H9 (cell line): ENCODE data around the gene PRTG. TPM values are rescaled to one million over a fixed set of nuclear protein-coding genes. Genes with fewer than 3 reads are reported as not detected.

ENCODE experiments used
- DNase-seq: peaks from one replicate; pipeline ENCODE4 v3.0.0-alpha.2; 2017
- H2AFZ ChIP-seq: one replicate; pipeline ENCODE4 v1.6.1; 2013; ENCODE audit warnings: mild to moderate bottlenecking, low read length, control low read depth, moderate library complexity
- H2AK5ac ChIP-seq: 2 replicates; pipeline ENCODE4 v1.6.1; 2013; ENCODE audit warnings: low read length, control low read depth, mixed read lengths; ENCODE audit not compliant: insufficient read length
- H2BK120ac ChIP-seq: one replicate; pipeline ENCODE4 v1.6.1; 2013; ENCODE audit warnings: low read depth, mild to moderate bottlenecking, low read length, control low read depth, inconsistent platforms; ENCODE audit not compliant: poor library complexity, severe bottlenecking
- H2BK12ac ChIP-seq: 2 replicates; pipeline ENCODE4 v1.6.1; 2013; ENCODE audit warnings: low read length, control low read depth, mixed read lengths, low read depth; ENCODE audit not compliant: insufficient read length
- H2BK15ac ChIP-seq: 2 replicates; pipeline ENCODE4 v1.6.1; 2013; ENCODE audit warnings: low read depth, low read length, control low read depth
- H2BK20ac ChIP-seq: one replicate; pipeline ENCODE4 v1.6.1; 2013; ENCODE audit warnings: low read depth, mild to moderate bottlenecking, low read length, control low read depth, inconsistent platforms; ENCODE audit not compliant: poor library complexity, severe bottlenecking
- H2BK5ac ChIP-seq: 2 replicates; pipeline ENCODE4 v1.6.1; 2013; ENCODE audit warnings: low read length, control low read depth, mixed read lengths; ENCODE audit not compliant: insufficient read length
- H3K14ac ChIP-seq: 2 replicates; pipeline ENCODE4 v1.6.1; 2013; ENCODE audit warnings: low read length, control low read depth; ENCODE audit not compliant: insufficient read depth
- H3K18ac ChIP-seq: 2 replicates; pipeline ENCODE4 v1.6.1; 2013; ENCODE audit warnings: low read depth, mild to moderate bottlenecking, mixed read lengths, low read length, control low read depth; ENCODE audit not compliant: insufficient read length
- H3K23ac ChIP-seq: 2 replicates; pipeline ENCODE4 v1.6.1; 2013; ENCODE audit warnings: low read length, control low read depth, mixed read lengths, low read depth; ENCODE audit not compliant: insufficient read length
- H3K23me2 ChIP-seq: 2 replicates; pipeline ENCODE4 v1.6.1; 2013; ENCODE audit warnings: low read depth, mild to moderate bottlenecking, mixed read lengths, low read length, control low read depth; ENCODE audit not compliant: insufficient read length, poor library complexity, severe bottlenecking
- H3K27ac ChIP-seq: 2 replicates; pipeline ENCODE4 v1.5.1; 2013; ENCODE audit warnings: low read length, control low read depth, mixed read lengths, low read depth; ENCODE audit not compliant: insufficient read length
- H3K27me3 ChIP-seq: 2 replicates; pipeline ENCODE4 v1.6.1; 2013; ENCODE audit warnings: low read length, control low read depth, inconsistent platforms; ENCODE audit not compliant: insufficient read depth
- H3K4ac ChIP-seq: 2 replicates; pipeline ENCODE4 v1.6.1; 2013; ENCODE audit warnings: low read depth, mild to moderate bottlenecking, control low read depth, inconsistent platforms, low read length, moderate library complexity
- H3K4me1 ChIP-seq: 2 replicates; pipeline ENCODE4 v1.6.1; 2013; ENCODE audit warnings: low read length, control low read depth, inconsistent platforms; ENCODE audit not compliant: insufficient read depth
- H3K4me2 ChIP-seq: 2 replicates; pipeline ENCODE4 v1.6.1; 2013; ENCODE audit warnings: low read length, control low read depth, mixed read lengths; ENCODE audit not compliant: insufficient read length, insufficient read depth
- H3K56ac ChIP-seq: 2 replicates; pipeline ENCODE4 v1.6.1; 2013; ENCODE audit warnings: low read depth, mild to moderate bottlenecking, mixed read lengths, low read length, control low read depth; ENCODE audit not compliant: insufficient read length
- H3K79me1 ChIP-seq: 2 replicates; pipeline ENCODE4 v1.6.1; 2013; ENCODE audit warnings: low read depth, mild to moderate bottlenecking, moderate library complexity, low read length, control low read depth, inconsistent platforms; ENCODE audit not compliant: insufficient read depth, poor library complexity, severe bottlenecking
- H3K79me2 ChIP-seq: 2 replicates; pipeline ENCODE4 v1.6.1; 2013; ENCODE audit warnings: low read length, control low read depth, inconsistent platforms; ENCODE audit not compliant: insufficient read depth
- H3K9ac ChIP-seq: 2 replicates; pipeline ENCODE4 v1.6.1; 2013; ENCODE audit warnings: low read length, control low read depth, mixed read lengths; ENCODE audit not compliant: insufficient read length; ENCODE audit errors: extremely low read depth
- H3K9me3 ChIP-seq: one replicate; pipeline ENCODE4 v1.6.1; 2013; ENCODE audit warnings: low read depth, low read length, inconsistent platforms; ENCODE audit not compliant: control insufficient read depth
- H3T11ph ChIP-seq: one replicate; pipeline ENCODE4 v1.6.1; 2013; ENCODE audit warnings: mild to moderate bottlenecking, low read length, control low read depth, inconsistent platforms
- H4K20me1 ChIP-seq: one replicate; pipeline ENCODE4 v1.6.1; 2013; ENCODE audit not compliant: control insufficient read depth, insufficient read length, insufficient read depth
- H4K5ac ChIP-seq: 2 replicates; pipeline ENCODE4 v1.6.1; 2013; ENCODE audit warnings: low read depth, mild to moderate bottlenecking, mixed read lengths, low read length, control low read depth; ENCODE audit not compliant: insufficient read length
- H4K8ac ChIP-seq: replicated peaks from 2 replicates; pipeline ENCODE4 v1.6.1; 2013; ENCODE audit warnings: low read length, control low read depth, mixed read lengths, low read depth; ENCODE audit not compliant: insufficient read length
- H4K91ac ChIP-seq: 2 replicates; pipeline ENCODE4 v1.6.1; 2013; ENCODE audit warnings: low read depth, mild to moderate bottlenecking, moderate library complexity, mixed read lengths, low read length, control low read depth; ENCODE audit not compliant: insufficient read length
- H3K27ac Mint-ChIP-seq, 3 experiments: 2 replicates in 2 of 3; 3 replicates in 1 of 3; pipeline ENCODE4 v1.8.0; 2020 to 2021; ENCODE audit warnings: mixed read lengths in 3 of 3, mild to moderate bottlenecking in 1 of 3, moderate library complexity in 1 of 3
- H3K27me3 Mint-ChIP-seq: 2 replicates; pipeline ENCODE4 v1.8.0; 2021; ENCODE audit warnings: low read depth, mild to moderate bottlenecking, moderate library complexity, mixed read lengths
- H3K36me3 Mint-ChIP-seq, 3 experiments: 2 replicates in 2 of 3; 3 replicates in 1 of 3; pipeline ENCODE4 v1.8.0; 2020 to 2021; ENCODE audit warnings: low read depth in 3 of 3, mixed read lengths in 3 of 3; ENCODE audit not compliant: insufficient read depth in 1 of 3
- H3K4me1 Mint-ChIP-seq, 2 experiments: 2 replicates each; pipeline ENCODE4 v1.8.0; 2020; ENCODE audit warnings: mixed read lengths in 2 of 2
- H3K4me3 Mint-ChIP-seq, 2 experiments: 2 replicates in 1 of 2; 3 replicates in 1 of 2; pipeline ENCODE4 v1.8.0; 2020 to 2021; ENCODE audit warnings: mild to moderate bottlenecking in 2 of 2, mixed read lengths in 2 of 2, moderate library complexity in 1 of 2
- H3K9me3 Mint-ChIP-seq, 2 experiments: 2 replicates in 1 of 2; 3 replicates in 1 of 2; pipeline ENCODE4 v1.8.0; 2020; ENCODE audit warnings: mild to moderate bottlenecking in 2 of 2, mixed read lengths in 2 of 2, moderate library complexity in 1 of 2
- WGBS: extraction: QIAGEN DNeasy Blood & Tissue Kit; methylation state at CpG from one replicate; pipeline ENCODE4 v1.1.7; 2013; ENCODE audit warnings: missing lambda C conversion rate, low lambda C conversion rate, mixed read lengths; ENCODE audit not compliant: insufficient read length; ENCODE audit errors: extremely low coverage; 5-methylcytosine and 5-hydroxymethylcytosine counted together
- total RNA-seq: library from RNA; stranded (reverse); gene quantifications from 2 replicates; pipeline ENCODE4 v1.2.1, GENCODE V29; 2021
- TF ChIP-seq, protein P1 (sequence below): fragments of 200-600 bp; sonication (generic); conservative IDR thresholded peaks from 3 replicates; pipeline ENCODE4 v1.8.0; 2021; ENCODE audit warnings: antibody characterized with exemption, mild to moderate bottlenecking

PRTG gene
- total RNA-seq, 1 experiment from 2014 or later = 5.7 TPM

DNA sequence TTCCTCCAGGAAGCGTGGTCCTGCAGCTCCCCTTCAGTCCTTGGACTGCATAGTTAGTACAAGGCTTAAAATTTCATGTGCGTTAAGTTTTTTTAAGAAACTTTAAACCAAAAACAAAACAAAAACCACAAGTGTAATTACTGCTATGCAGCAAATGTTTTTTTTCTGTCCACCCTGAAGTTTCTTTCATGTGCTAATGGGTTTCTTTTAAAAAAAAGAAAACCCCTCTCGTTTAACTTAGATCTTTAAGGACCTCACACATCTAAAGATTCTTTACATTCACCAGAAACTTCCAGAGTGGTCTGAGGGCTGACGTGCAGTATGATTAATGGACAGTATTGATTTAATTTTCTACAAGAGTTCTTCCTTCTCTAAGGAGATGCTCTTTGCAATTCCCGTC lies 82.8 kb downstream of the PRTG start:
- Mint-ChIP-seq H3K27ac (no peak overlapping the region; a peak in 1 of 7 replicates), H3K36me3 (no peaks in the 10 kb centered on the region)

More for the DNA sequence above, 82.8 kb downstream of the PRTG start:
- Histone ChIP-seq H3K23ac (no peak overlapping the region), H3K9ac (no peak overlapping the region), H3K27me3 (no peaks in the 10 kb centered on the region), H2BK120ac (no peak overlapping the region), H3K79me1 (no peaks in the 10 kb centered on the region), H3T11ph (no peak overlapping the region), H3K4me2 (no peak overlapping the region), H2BK15ac (no peak overlapping the region), H4K20me1 (no peaks in the 10 kb centered on the region), H2AK5ac (no peak overlapping the region), H3K23me2 (no peaks in the 10 kb centered on the region), H3K4ac (no peak overlapping the region), H3K79me2 (no peaks in the 10 kb centered on the region), H3K9me3 (no peaks in the 10 kb centered on the region), H3K56ac (no peak overlapping the region), H2AFZ (no peak overlapping the region), H4K5ac (no peak overlapping the region), H3K18ac (no peak overlapping the region), H3K4me1 (peaks cover 4% of the 10 kb centered on the region; the same call in 1 of the 2 replicates), H4K91ac (no peak overlapping the region), H3K27ac (no peak overlapping the region), H2BK20ac (no peak overlapping the region), H3K14ac (no peak overlapping the region), H2BK5ac (no peak overlapping the region), H2BK12ac (no peak overlapping the region), H4K8ac (no peak overlapping the region)
- Mint-ChIP-seq H3K4me3 (no peak overlapping the region), H3K27me3 (no peaks in the 10 kb centered on the region), H3K9me3 (no peaks in the 10 kb centered on the region), H3K4me1 (peaks cover 31 to 38% of the 10 kb centered on the region in 2 experiments)
- DNase-seq = no peak
- TF ChIP-seq, protein P1, sequence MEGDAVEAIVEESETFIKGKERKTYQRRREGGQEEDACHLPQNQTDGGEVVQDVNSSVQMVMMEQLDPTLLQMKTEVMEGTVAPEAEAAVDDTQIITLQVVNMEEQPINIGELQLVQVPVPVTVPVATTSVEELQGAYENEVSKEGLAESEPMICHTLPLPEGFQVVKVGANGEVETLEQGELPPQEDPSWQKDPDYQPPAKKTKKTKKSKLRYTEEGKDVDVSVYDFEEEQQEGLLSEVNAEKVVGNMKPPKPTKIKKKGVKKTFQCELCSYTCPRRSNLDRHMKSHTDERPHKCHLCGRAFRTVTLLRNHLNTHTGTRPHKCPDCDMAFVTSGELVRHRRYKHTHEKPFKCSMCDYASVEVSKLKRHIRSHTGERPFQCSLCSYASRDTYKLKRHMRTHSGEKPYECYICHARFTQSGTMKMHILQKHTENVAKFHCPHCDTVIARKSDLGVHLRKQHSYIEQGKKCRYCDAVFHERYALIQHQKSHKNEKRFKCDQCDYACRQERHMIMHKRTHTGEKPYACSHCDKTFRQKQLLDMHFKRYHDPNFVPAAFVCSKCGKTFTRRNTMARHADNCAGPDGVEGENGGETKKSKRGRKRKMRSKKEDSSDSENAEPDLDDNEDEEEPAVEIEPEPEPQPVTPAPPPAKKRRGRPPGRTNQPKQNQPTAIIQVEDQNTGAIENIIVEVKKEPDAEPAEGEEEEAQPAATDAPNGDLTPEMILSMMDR = no peak
- WGBS = no CpG with 5 or more reads among the region's 5 CpGs
